Tibial nerve (tissue), 4 donors: ENCODE data around the gene HSPA13.

Experiments used
- EP300 ChIP-seq, 2 donors: sonication (generic); formaldehyde crosslinking; IDR thresholded peaks; one replicate each; pipeline ENCODE4 v1.6.1; 2017; ENCODE audit warnings: antibody characterized with exemption in 2 of 2, mild to moderate bottlenecking in 1 of 2
- POLR2A ChIP-seq, 2 donors: fragments of 450-650 bp; IDR thresholded peaks; one replicate each; pipeline ENCODE4 v1.6.1; 2017; ENCODE audit warnings: antibody characterized with exemption in 2 of 2, mild to moderate bottlenecking in 2 of 2, moderate library complexity in 2 of 2
- TF ChIP-seq, protein P1 (sequence below), 5 experiments: fragments of 200-600 bp in 3 of 5; fragments of 450-650 bp in 2 of 5; sonication (generic) in 3 of 5; IDR thresholded peaks; one replicate each; pipeline ENCODE4 v1.5.1; 2016 to 2019; ENCODE audit warnings: antibody characterized with exemption in 5 of 5, mild to moderate bottlenecking in 3 of 5, moderate library complexity in 2 of 5

- TF ChIP-seq, protein P1, sequence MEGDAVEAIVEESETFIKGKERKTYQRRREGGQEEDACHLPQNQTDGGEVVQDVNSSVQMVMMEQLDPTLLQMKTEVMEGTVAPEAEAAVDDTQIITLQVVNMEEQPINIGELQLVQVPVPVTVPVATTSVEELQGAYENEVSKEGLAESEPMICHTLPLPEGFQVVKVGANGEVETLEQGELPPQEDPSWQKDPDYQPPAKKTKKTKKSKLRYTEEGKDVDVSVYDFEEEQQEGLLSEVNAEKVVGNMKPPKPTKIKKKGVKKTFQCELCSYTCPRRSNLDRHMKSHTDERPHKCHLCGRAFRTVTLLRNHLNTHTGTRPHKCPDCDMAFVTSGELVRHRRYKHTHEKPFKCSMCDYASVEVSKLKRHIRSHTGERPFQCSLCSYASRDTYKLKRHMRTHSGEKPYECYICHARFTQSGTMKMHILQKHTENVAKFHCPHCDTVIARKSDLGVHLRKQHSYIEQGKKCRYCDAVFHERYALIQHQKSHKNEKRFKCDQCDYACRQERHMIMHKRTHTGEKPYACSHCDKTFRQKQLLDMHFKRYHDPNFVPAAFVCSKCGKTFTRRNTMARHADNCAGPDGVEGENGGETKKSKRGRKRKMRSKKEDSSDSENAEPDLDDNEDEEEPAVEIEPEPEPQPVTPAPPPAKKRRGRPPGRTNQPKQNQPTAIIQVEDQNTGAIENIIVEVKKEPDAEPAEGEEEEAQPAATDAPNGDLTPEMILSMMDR (IDR thresholded peaks at IDR 0.05): no peak
- no peak for TF ChIP-seq POLR2A (IDR thresholded peaks at IDR 0.05)
- TF ChIP-seq EP300 (IDR thresholded peaks at IDR 0.05): no peak
Measured at GRCh38 chr21:14414932-14415508, 32.1 kb upstream of the HSPA13 start.
